Prostate gland (tissue), 2 donors: ENCODE results near the gene SERINC5. TPM values are rescaled to one million over a fixed set of nuclear protein-coding genes. Genes with fewer than 3 reads are reported as not detected.

Experiments used
- DNase-seq: peaks from one replicate; pipeline ENCODE4 v3.0.0-alpha.2; 2019; ENCODE audit warnings: low spot score
- H3K27ac ChIP-seq, 2 donors: fragments of 200-600 bp; sonication (generic); 2 replicates each; pipeline ENCODE4 v1.5.1; 2017 to 2019
- H3K27me3 ChIP-seq: fragments of 200-600 bp; sonication (generic); replicated peaks from 2 replicates; pipeline ENCODE4 v1.5.1; 2019; ENCODE audit not compliant: insufficient read depth
- H3K36me3 ChIP-seq, 2 donors: fragments of 200-600 bp; sonication (generic); 1 replicate in 1 of 2; 2 replicates in 1 of 2; pipeline versions ENCODE4 v1.5.1 to v1.8.1; 2017 to 2019
- H3K4me1 ChIP-seq: fragments of 200-600 bp; sonication (generic); replicated peaks from 2 replicates; pipeline ENCODE4 v1.5.1; 2019
- H3K4me3 ChIP-seq, 2 donors: fragments of 200-600 bp; sonication (generic); 2 replicates each; pipeline ENCODE4 v1.5.1; 2017 to 2019
- H3K9me3 ChIP-seq: fragments of 200-600 bp; sonication (generic); 2 replicates; pipeline ENCODE4 v1.5.1; 2017
- CTCF ChIP-seq, 4 experiments: fragments of 200-600 bp in 2 of 4; fragments of 450-650 bp in 2 of 4; sonication (generic) in 2 of 4; IDR thresholded peaks; 1 replicate in 3 of 4; 2 replicates in 1 of 4; pipeline ENCODE4 v1.5.1; 2016 to 2019; ENCODE audit warnings: antibody characterized with exemption in 4 of 4, mild to moderate bottlenecking in 2 of 4, moderate library complexity in 2 of 4
- POLR2A ChIP-seq: fragments of 450-650 bp; IDR thresholded peaks from one replicate; pipeline ENCODE4 v1.6.1; 2016; ENCODE audit warnings: antibody characterized with exemption, mild to moderate bottlenecking
- POLR2AphosphoS5 ChIP-seq: sonication (generic); formaldehyde crosslinking; IDR thresholded peaks from one replicate; pipeline ENCODE4 v1.6.1; 2017; ENCODE audit warnings: antibody characterized with exemption
- WGBS: methylation state at CpG from one replicate; pipeline ENCODE4 v1.1.5; 2018; 5-methylcytosine and 5-hydroxymethylcytosine counted together
- intact Hi-C: fragments of 100-400 bp; cut with DNase I; formaldehyde crosslinking; loops from one replicate; pipeline ENCODE4 v1.14.2; 2022
- total RNA-seq, 2 donors: library from RNA; depleted of rRNA; stranded (reverse); fragments of >200 nt; gene quantifications; one replicate each; pipeline ENCODE4 v1.1.0, GENCODE V29; 2016

SERINC5 gene
- total RNA-seq, 2 donors from 2014 or later = 127 to 205 TPM

GRCh38 chr5:80097451-80097850 lies 158.4 kb downstream of the SERINC5 start:
- Histone ChIP-seq H3K9me3 (no peaks in the 10 kb centered on the region), H3K27me3 (no peaks in the 10 kb centered on the region), H3K36me3 (no peaks in the 10 kb centered on the region), H3K27ac (no peak overlapping the region), H3K4me3 (no peak overlapping the region), H3K4me1 (no peaks in the 10 kb centered on the region)
- TF ChIP-seq POLR2A (no peak), POLR2AphosphoS5 (no peak), CTCF (IDR thresholded peaks at IDR 0.05) (no peak)
- intact Hi-C loops = loop anchor here (10.0 kb wide), 1 partner anchor 97 kb away; no protein-coding TSS in a partner anchor
- no peak for DNase-seq
- 93% methylated on average over 10 of the region's 10 CpGs for WGBS

- Histone ChIP-seq H3K36me3 (no peaks in the 10 kb centered on the region), H3K4me3 (no peak overlapping the region), H3K27ac (no peak overlapping the region), H3K9me3 (no peaks in the 10 kb centered on the region), H3K27me3 (no peaks in the 10 kb centered on the region), H3K4me1 (no peaks in the 10 kb centered on the region)
- 51% methylated on average over 5 of the region's 5 CpGs for WGBS
- intact Hi-C loops = loop anchor here (2.0 to 10.0 kb wide), 2 partner anchors 101 to 213 kb away; no protein-coding TSS in a partner anchor
- DNase-seq = no peak
- TF ChIP-seq POLR2A (no peak), POLR2AphosphoS5 (no peak), CTCF (IDR thresholded peaks at IDR 0.05) (no peak)
These were observed 161.6 kb downstream of the SERINC5 start for GRCh38 chr5:80094236-80094738.

GRCh38 chr5:80093796-80094195 lies 162.1 kb downstream of the SERINC5 start:
- intact Hi-C loops = loop anchor here (2.0 to 10.0 kb wide), 2 partner anchors 101 to 213 kb away; no protein-coding TSS in a partner anchor
- H3K9me3 ChIP-seq = no peaks in the 10 kb centered on the region
- H3K36me3 ChIP-seq = no peaks in the 10 kb centered on the region
- WGBS = 52% methylated on average over 8 of the region's 8 CpGs
- H3K4me3 ChIP-seq = no peak overlapping the region
- no peak for DNase-seq
- H3K4me1 ChIP-seq = no peaks in the 10 kb centered on the region
- no peak for TF ChIP-seq CTCF (IDR thresholded peaks at IDR 0.05)
- TF ChIP-seq POLR2A = no peak
- no peak for TF ChIP-seq POLR2AphosphoS5
- no peak overlapping the region for H3K27ac ChIP-seq
- no peaks in the 10 kb centered on the region for H3K27me3 ChIP-seq

- WGBS = 90% methylated on average over 8 of the region's 8 CpGs
These were observed 163.3 kb downstream of the SERINC5 start for GRCh38 chr5:80092486-80093107.

More at GRCh38 chr5:80092486-80093107, 163.3 kb downstream of the SERINC5 start:
- TF ChIP-seq POLR2A (no peak), CTCF (IDR thresholded peaks at IDR 0.05) (no peak), POLR2AphosphoS5 (no peak)
- Histone ChIP-seq H3K27me3 (no peaks in the 10 kb centered on the region), H3K9me3 (no peaks in the 10 kb centered on the region), H3K27ac (no peak overlapping the region), H3K36me3 (no peaks in the 10 kb centered on the region), H3K4me1 (no peaks in the 10 kb centered on the region), H3K4me3 (no peak overlapping the region)
- DNase-seq = no peak
- intact Hi-C loops = loop anchor here (10.0 kb wide), 1 partner anchor 102 kb away; no protein-coding TSS in a partner anchor
